SK-N-SH (cell line): Measurements from ENCODE around the gene C10orf90.

Experiments
- EP300 ChIP-seq, 2 experiments: IDR thresholded peaks; 2 replicates each; pipeline versions ENCODE4 v1.4.0 to v1.6.1; 2012; ENCODE audit warnings: borderline replicate concordance in 1 of 2, low read depth in 1 of 2, low read length in 1 of 2
- POLR2AphosphoS5 ChIP-seq: IDR thresholded peaks from 2 replicates; pipeline ENCODE4 v1.6.1; 2012; ENCODE audit warnings: low read depth, low read length
- RXRA ChIP-seq: IDR thresholded peaks from 2 replicates; pipeline ENCODE4 v1.4.0; 2012; ENCODE audit warnings: low read depth, mild to moderate bottlenecking, borderline replicate concordance
- TF ChIP-seq, protein P1 (sequence below): fragments of 200-600 bp; sonication (generic); IDR thresholded peaks from 2 replicates; pipeline ENCODE4 v1.6.1; 2017; ENCODE audit warnings: antibody characterized with exemption, mild to moderate bottlenecking, moderate library complexity
- TF ChIP-seq, protein P2 (sequence below): IDR thresholded peaks from 2 replicates; pipeline ENCODE4 v1.4.0; 2012; ENCODE audit warnings: low read depth

DNA sequence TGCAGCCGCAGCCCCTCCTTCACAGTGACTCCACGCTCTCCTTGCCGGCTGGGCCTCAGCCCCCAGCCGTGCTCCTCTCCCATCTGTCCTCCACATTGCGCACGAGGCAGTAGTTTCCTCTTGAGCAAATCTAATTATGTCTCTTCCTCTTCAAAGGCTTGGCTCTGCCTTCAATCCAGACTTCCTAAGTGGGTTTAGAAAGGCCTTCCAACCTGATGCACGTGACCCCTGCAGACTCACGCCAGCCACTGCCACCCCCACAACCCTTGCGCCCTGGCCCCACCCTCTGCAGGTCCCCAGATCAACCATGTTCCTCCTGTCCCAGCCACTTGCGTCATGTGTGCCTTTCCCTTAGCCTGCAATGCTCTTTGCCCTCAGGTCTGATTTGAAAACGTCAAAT lies 207.2 kb downstream of the C10orf90 start:
- TF ChIP-seq, protein P1, sequence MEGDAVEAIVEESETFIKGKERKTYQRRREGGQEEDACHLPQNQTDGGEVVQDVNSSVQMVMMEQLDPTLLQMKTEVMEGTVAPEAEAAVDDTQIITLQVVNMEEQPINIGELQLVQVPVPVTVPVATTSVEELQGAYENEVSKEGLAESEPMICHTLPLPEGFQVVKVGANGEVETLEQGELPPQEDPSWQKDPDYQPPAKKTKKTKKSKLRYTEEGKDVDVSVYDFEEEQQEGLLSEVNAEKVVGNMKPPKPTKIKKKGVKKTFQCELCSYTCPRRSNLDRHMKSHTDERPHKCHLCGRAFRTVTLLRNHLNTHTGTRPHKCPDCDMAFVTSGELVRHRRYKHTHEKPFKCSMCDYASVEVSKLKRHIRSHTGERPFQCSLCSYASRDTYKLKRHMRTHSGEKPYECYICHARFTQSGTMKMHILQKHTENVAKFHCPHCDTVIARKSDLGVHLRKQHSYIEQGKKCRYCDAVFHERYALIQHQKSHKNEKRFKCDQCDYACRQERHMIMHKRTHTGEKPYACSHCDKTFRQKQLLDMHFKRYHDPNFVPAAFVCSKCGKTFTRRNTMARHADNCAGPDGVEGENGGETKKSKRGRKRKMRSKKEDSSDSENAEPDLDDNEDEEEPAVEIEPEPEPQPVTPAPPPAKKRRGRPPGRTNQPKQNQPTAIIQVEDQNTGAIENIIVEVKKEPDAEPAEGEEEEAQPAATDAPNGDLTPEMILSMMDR = no peak
- no peak for TF ChIP-seq EP300 (IDR thresholded peaks at IDR 0.05; ENCODE audit: borderline replicate concordance in 1 of 2, low read depth in 1 of 2, low read length in 1 of 2)
- TF ChIP-seq, protein P2, sequence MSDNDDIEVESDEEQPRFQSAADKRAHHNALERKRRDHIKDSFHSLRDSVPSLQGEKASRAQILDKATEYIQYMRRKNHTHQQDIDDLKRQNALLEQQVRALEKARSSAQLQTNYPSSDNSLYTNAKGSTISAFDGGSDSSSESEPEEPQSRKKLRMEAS = no peak
- no peak for TF ChIP-seq POLR2AphosphoS5
- no peak for TF ChIP-seq RXRA
